Measurements from ENCODE around the gene HNRNPAB.

- no peak for TF ChIP-seq CTCF (IDR thresholded peaks at IDR 0.05)
- no peak for TF ChIP-seq POLR2A (IDR thresholded peaks at IDR 0.05)
These were observed 45.9 kb downstream of the HNRNPAB start for GRCh38 chr5:178250263-178250662.
